Measurements from ENCODE around the gene KIAA0232.
"Not testable (repeated sequence)": the region's sequence is repeated elsewhere in the genome, so short reads cannot be mapped to it uniquely, and the experiment has no call there.

Gene KIAA0232

DNA sequence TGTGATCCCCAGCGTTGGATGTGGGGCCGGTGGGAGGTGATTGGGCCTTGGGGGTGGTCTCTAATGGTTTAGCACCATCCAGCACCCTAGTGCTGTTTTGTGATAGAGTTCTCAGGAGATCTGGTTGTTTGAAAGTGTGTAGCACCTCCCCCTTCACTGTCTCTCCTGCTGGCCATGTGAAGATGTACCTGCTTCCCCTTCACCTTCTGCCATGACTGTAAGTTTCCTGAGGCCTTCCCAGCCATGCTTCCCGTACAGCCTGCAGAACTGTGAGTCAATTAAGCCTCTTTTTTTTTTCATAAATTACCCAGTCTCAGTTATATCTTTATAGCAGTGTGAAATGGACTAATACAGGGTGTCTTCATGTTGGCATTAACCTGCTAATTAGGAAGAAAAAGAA is 107.8 kb downstream of the KIAA0232 start:
- Histone ChIP-seq H3K4me1 (ENCODE audit: control insufficient read depth, low read length) (peaks cover 9% of the 10 kb centered on the region), H3K27ac (ENCODE audit: low read depth, low read length) (no peak overlapping the region), H3K9me2 (replicated peaks; ENCODE audit: control insufficient read depth, low read length) (no peaks in the 10 kb centered on the region), H3K79me2 (ENCODE audit: control insufficient read depth, low read length) (no peaks in the 10 kb centered on the region), H3K4me3 (ENCODE audit: low read length) (no peak overlapping the region), H3K36me3 (ENCODE audit: control insufficient read depth, low read length) (no peaks in the 10 kb centered on the region), H4K20me1 (ENCODE audit: control insufficient read depth, insufficient read depth, low read depth, low read length) (no peaks in the 10 kb centered on the region), H3K4me2 (ENCODE audit: low read length) (no peak overlapping the region), H3K9me3 (ENCODE audit: control insufficient read depth, insufficient read depth, low read length) (peaks cover 10% of the 10 kb centered on the region), H3K27me3 (ENCODE audit: control insufficient read depth, low read length) (no peaks in the 10 kb centered on the region), H3F3A (ENCODE audit: control insufficient read depth, insufficient read depth) (no peaks in the 10 kb centered on the region)
- TF ChIP-seq, protein P1, sequence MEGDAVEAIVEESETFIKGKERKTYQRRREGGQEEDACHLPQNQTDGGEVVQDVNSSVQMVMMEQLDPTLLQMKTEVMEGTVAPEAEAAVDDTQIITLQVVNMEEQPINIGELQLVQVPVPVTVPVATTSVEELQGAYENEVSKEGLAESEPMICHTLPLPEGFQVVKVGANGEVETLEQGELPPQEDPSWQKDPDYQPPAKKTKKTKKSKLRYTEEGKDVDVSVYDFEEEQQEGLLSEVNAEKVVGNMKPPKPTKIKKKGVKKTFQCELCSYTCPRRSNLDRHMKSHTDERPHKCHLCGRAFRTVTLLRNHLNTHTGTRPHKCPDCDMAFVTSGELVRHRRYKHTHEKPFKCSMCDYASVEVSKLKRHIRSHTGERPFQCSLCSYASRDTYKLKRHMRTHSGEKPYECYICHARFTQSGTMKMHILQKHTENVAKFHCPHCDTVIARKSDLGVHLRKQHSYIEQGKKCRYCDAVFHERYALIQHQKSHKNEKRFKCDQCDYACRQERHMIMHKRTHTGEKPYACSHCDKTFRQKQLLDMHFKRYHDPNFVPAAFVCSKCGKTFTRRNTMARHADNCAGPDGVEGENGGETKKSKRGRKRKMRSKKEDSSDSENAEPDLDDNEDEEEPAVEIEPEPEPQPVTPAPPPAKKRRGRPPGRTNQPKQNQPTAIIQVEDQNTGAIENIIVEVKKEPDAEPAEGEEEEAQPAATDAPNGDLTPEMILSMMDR (IDR thresholded peaks at IDR 0.05; ENCODE audit: low read depth, low read length, poor library complexity, severe bottlenecking), result no peak
- no peak for TF ChIP-seq EZH2phosphoT487 (IDR thresholded peaks at IDR 0.05; ENCODE audit: borderline replicate concordance, low read length)

DNA sequence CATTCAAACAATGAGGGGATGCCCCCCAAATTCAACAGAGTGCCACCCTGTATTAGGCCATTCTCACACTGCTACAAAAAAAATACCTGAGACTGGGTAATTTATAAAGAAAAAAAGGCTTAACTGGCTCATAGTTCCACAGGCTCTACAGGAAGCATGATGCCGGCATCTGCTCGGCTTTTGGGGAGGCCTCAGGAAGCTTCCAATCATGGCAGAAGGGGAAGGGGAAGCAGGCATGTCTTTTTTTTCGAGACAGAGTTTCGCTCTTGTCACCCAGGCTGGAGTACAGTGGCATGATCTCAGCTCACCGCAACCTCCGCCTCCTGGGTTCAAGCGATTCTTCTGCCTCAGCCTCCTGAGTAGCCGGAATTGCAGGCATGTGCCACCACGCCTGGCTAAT is 108.4 kb downstream of the KIAA0232 start:
- not testable (repeated sequence) for H4K20me1 ChIP-seq (ENCODE audit: control insufficient read depth, insufficient read depth, low read depth, low read length); H3K9me2 ChIP-seq (replicated peaks; ENCODE audit: control insufficient read depth, low read length); H3K36me3 ChIP-seq (ENCODE audit: control insufficient read depth, low read length); H3K9me3 ChIP-seq (ENCODE audit: control insufficient read depth, insufficient read depth, low read length); H3K4me1 ChIP-seq (ENCODE audit: control insufficient read depth, low read length); H3F3A ChIP-seq (ENCODE audit: control insufficient read depth, insufficient read depth); H3K79me2 ChIP-seq (ENCODE audit: control insufficient read depth, low read length); H3K4me3 ChIP-seq (ENCODE audit: low read length); H3K27ac ChIP-seq (ENCODE audit: low read depth, low read length); H3K27me3 ChIP-seq (ENCODE audit: control insufficient read depth, low read length); H3K4me2 ChIP-seq (ENCODE audit: low read length)

DNA sequence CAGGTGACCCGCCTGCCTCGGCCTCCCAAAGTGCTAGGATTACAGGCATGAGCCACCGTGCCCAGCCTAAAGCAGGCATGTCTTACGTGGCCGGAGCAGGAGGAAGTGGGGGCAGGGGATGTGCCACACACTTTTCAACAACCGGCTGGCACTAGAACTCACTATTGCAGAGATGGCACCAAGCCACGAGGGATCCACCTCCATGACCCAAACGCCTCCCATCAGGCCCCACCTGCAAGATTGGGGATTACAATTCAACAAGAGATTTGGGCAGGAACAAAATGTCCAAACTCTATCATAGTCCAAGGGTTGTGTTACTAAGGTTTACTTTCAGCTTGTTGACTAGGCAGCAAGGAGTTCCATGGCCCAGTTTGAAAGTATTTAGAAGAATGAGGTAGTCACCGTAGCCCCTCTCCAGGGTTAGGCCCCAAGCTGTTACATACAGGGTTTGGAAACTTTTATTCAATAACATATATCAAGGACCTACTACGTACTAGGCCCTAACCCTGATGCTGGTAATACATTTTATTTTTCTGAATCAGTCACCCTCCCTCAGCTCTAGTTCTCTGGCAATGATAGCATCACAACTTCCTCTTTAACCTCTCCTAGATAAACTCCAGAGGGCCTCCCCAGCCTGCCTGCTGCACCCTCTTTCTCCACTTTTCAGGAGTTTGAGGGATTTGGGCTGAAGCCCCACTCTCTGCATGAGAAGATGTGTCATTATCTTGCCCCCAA is 109.1 kb downstream of the KIAA0232 start:
- H3K9me3 ChIP-seq (ENCODE audit: control insufficient read depth, insufficient read depth, low read length), result peaks cover 10% of the 10 kb centered on the region
- peaks cover 9% of the 10 kb centered on the region for H3K4me1 ChIP-seq (ENCODE audit: control insufficient read depth, low read length)
- no peaks in the 10 kb centered on the region for H3K27me3 ChIP-seq (ENCODE audit: control insufficient read depth, low read length)
- no peaks in the 10 kb centered on the region for H3K9me2 ChIP-seq (replicated peaks; ENCODE audit: control insufficient read depth, low read length)
- no peaks in the 10 kb centered on the region for H4K20me1 ChIP-seq (ENCODE audit: control insufficient read depth, insufficient read depth, low read depth, low read length)
- H3K4me2 ChIP-seq (ENCODE audit: low read length), result no peak overlapping the region
- H3F3A ChIP-seq (ENCODE audit: control insufficient read depth, insufficient read depth), result no peaks in the 10 kb centered on the region
- TF ChIP-seq, protein P1 (IDR thresholded peaks at IDR 0.05; ENCODE audit: low read depth, low read length, poor library complexity, severe bottlenecking), result no peak
- no peak for TF ChIP-seq EZH2phosphoT487 (IDR thresholded peaks at IDR 0.05; ENCODE audit: borderline replicate concordance, low read length)
- H3K4me3 ChIP-seq (ENCODE audit: low read length), result no peak overlapping the region
- H3K79me2 ChIP-seq (ENCODE audit: control insufficient read depth, low read length), result no peaks in the 10 kb centered on the region
- H3K36me3 ChIP-seq (ENCODE audit: control insufficient read depth, low read length), result no peaks in the 10 kb centered on the region
- H3K27ac ChIP-seq (ENCODE audit: low read depth, low read length), result no peak overlapping the region

DNA sequence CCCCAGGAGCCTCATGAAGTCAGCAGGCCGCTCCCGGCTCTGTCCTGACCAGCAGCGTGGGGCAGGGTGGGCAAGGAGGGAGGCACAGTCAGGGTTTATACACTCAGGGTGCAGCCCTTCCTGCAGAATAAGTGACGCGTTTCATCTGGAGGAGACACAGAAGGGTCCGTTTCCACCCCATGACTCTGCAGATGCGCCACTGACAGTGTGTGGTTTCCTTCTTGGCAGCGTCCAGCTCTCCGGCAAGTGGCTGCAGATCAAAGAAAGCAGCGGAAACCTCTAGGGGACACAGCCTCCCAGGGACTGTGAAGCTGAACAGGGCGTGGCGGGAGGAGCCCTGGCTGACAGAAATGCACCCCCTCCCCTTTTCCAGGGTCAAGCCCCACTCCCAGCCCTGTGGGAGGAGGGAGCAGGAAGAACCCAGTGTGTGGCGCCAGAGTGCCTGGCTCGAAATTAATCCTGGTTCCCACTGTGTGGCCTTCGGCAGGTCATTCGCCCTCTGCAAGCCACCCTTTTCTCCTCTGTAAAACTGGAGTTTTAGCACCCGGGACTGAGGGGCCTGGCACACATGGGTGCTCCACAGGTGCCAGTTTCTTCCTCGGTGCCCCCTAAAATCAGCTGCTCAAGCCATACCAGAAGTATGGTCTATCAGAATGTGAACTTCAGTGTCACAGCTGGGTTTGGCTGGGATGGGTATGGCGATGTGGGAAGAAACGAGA is 109.8 kb downstream of the KIAA0232 start:
- no peak overlapping the region for H3K4me3 ChIP-seq (ENCODE audit: low read length)

More for the DNA sequence above, 109.8 kb downstream of the KIAA0232 start:
- Histone ChIP-seq H3K27ac (ENCODE audit: low read depth, low read length) (no peak overlapping the region), H3K36me3 (ENCODE audit: control insufficient read depth, low read length) (no peaks in the 10 kb centered on the region), H3K79me2 (ENCODE audit: control insufficient read depth, low read length) (no peaks in the 10 kb centered on the region), H3K9me2 (replicated peaks; ENCODE audit: control insufficient read depth, low read length) (no peaks in the 10 kb centered on the region), H3K27me3 (ENCODE audit: control insufficient read depth, low read length) (no peaks in the 10 kb centered on the region), H3K4me2 (ENCODE audit: low read length) (no peak overlapping the region), H3K9me3 (ENCODE audit: control insufficient read depth, insufficient read depth, low read length) (peaks cover 10% of the 10 kb centered on the region), H3K4me1 (ENCODE audit: control insufficient read depth, low read length) (peaks cover 9% of the 10 kb centered on the region), H4K20me1 (ENCODE audit: control insufficient read depth, insufficient read depth, low read depth, low read length) (no peaks in the 10 kb centered on the region), H3F3A (ENCODE audit: control insufficient read depth, insufficient read depth) (no peaks in the 10 kb centered on the region)
- TF ChIP-seq, protein P1 (IDR thresholded peaks at IDR 0.05; ENCODE audit: low read depth, low read length, poor library complexity, severe bottlenecking), result no peak
- no peak for TF ChIP-seq EZH2phosphoT487 (IDR thresholded peaks at IDR 0.05; ENCODE audit: borderline replicate concordance, low read length)
